Prostate gland (tissue), 2 donors: ENCODE measurements around the gene PDXDC1. TPM values are rescaled to one million over a fixed set of nuclear protein-coding genes. Genes with fewer than 3 reads are reported as not detected.

Source experiments
- DNase-seq: peaks from one replicate; pipeline ENCODE4 v3.0.0-alpha.2; 2019; ENCODE audit warnings: low spot score
- H3K27ac ChIP-seq, 2 donors: fragments of 200-600 bp; sonication (generic); 2 replicates each; pipeline ENCODE4 v1.5.1; 2017 to 2019
- H3K27me3 ChIP-seq: fragments of 200-600 bp; sonication (generic); replicated peaks from 2 replicates; pipeline ENCODE4 v1.5.1; 2019; ENCODE audit not compliant: insufficient read depth
- H3K36me3 ChIP-seq, 2 donors: fragments of 200-600 bp; sonication (generic); 1 replicate in 1 of 2; 2 replicates in 1 of 2; pipeline versions ENCODE4 v1.5.1 to v1.8.1; 2017 to 2019
- H3K4me1 ChIP-seq: fragments of 200-600 bp; sonication (generic); replicated peaks from 2 replicates; pipeline ENCODE4 v1.5.1; 2019
- H3K4me3 ChIP-seq, 2 donors: fragments of 200-600 bp; sonication (generic); 2 replicates each; pipeline ENCODE4 v1.5.1; 2017 to 2019
- H3K9me3 ChIP-seq: fragments of 200-600 bp; sonication (generic); 2 replicates; pipeline ENCODE4 v1.5.1; 2017
- CTCF ChIP-seq, 4 experiments: fragments of 200-600 bp in 2 of 4; fragments of 450-650 bp in 2 of 4; sonication (generic) in 2 of 4; IDR thresholded peaks; 1 replicate in 3 of 4; 2 replicates in 1 of 4; pipeline ENCODE4 v1.5.1; 2016 to 2019; ENCODE audit warnings: antibody characterized with exemption in 4 of 4, mild to moderate bottlenecking in 2 of 4, moderate library complexity in 2 of 4
- POLR2A ChIP-seq: fragments of 450-650 bp; IDR thresholded peaks from one replicate; pipeline ENCODE4 v1.6.1; 2016; ENCODE audit warnings: antibody characterized with exemption, mild to moderate bottlenecking
- POLR2AphosphoS5 ChIP-seq: sonication (generic); formaldehyde crosslinking; IDR thresholded peaks from one replicate; pipeline ENCODE4 v1.6.1; 2017; ENCODE audit warnings: antibody characterized with exemption
- WGBS: methylation state at CpG from one replicate; pipeline ENCODE4 v1.1.5; 2018; 5-methylcytosine and 5-hydroxymethylcytosine counted together
- intact Hi-C: fragments of 100-400 bp; cut with DNase I; formaldehyde crosslinking; loops from one replicate; pipeline ENCODE4 v1.14.2; 2022
- total RNA-seq, 2 donors: library from RNA; depleted of rRNA; stranded (reverse); fragments of >200 nt; gene quantifications; one replicate each; pipeline ENCODE4 v1.1.0, GENCODE V29; 2016

The PDXDC1 gene
- total RNA-seq, 2 donors from 2014 or later, result 139 to 189 TPM

GRCh38 chr16:14955546-14956231 is 19.1 kb upstream of the PDXDC1 start:
- no peaks in the 10 kb centered on the region for H3K4me1 ChIP-seq
- no peaks in the 10 kb centered on the region for H3K9me3 ChIP-seq
- TF ChIP-seq POLR2A, result no peak
- no peak for TF ChIP-seq POLR2AphosphoS5
- no peak for TF ChIP-seq CTCF (IDR thresholded peaks at IDR 0.05)
- H3K27ac ChIP-seq, result no peak overlapping the region
- WGBS, result 81% methylated on average over 16 of the region's 16 CpGs
- intact Hi-C loops, result no loop called here
- no peak overlapping the region for H3K4me3 ChIP-seq
- H3K27me3 ChIP-seq, result no peaks in the 10 kb centered on the region
- no peak for DNase-seq
- H3K36me3 ChIP-seq, result no peaks in the 10 kb centered on the region

GRCh38 chr16:14957576-14958322 is 17.1 kb upstream of the PDXDC1 start:
- no peak for DNase-seq
- intact Hi-C loops, result no loop called here
- TF ChIP-seq POLR2AphosphoS5, result no peak
- TF ChIP-seq POLR2A, result no peak
- no peak for TF ChIP-seq CTCF (IDR thresholded peaks at IDR 0.05)
- H3K36me3 ChIP-seq, result no peaks in the 10 kb centered on the region
- no peaks in the 10 kb centered on the region for H3K4me1 ChIP-seq
- H3K27ac ChIP-seq, result no peak overlapping the region
- H3K4me3 ChIP-seq, result no peak overlapping the region
- 94% methylated on average over 28 of the region's 28 CpGs for WGBS
- no peaks in the 10 kb centered on the region for H3K9me3 ChIP-seq
- H3K27me3 ChIP-seq, result no peaks in the 10 kb centered on the region

GRCh38 chr16:14958323-14958600 is 16.6 kb upstream of the PDXDC1 start:
- WGBS, result 94% methylated on average over 4 of the region's 4 CpGs

GRCh38 chr16:14958970-14959369 is 15.9 kb upstream of the PDXDC1 start:
- Histone ChIP-seq H3K27ac (no peak overlapping the region), H3K4me1 (no peaks in the 10 kb centered on the region), H3K36me3 (no peaks in the 10 kb centered on the region), H3K27me3 (no peaks in the 10 kb centered on the region), H3K4me3 (no peak overlapping the region), H3K9me3 (no peaks in the 10 kb centered on the region)
- no peak for DNase-seq
- no peak for TF ChIP-seq POLR2AphosphoS5
- intact Hi-C loops, result no loop called here
- 87% methylated on average over 7 of the region's 7 CpGs for WGBS

More at GRCh38 chr16:14958323-14958600, 16.6 kb upstream of the PDXDC1 start:
- Histone ChIP-seq H3K4me3 (no peak overlapping the region), H3K27ac (no peak overlapping the region), H3K4me1 (no peaks in the 10 kb centered on the region), H3K9me3 (no peaks in the 10 kb centered on the region), H3K27me3 (no peaks in the 10 kb centered on the region), H3K36me3 (no peaks in the 10 kb centered on the region)
- TF ChIP-seq POLR2AphosphoS5, result no peak
- no peak for TF ChIP-seq POLR2A
- TF ChIP-seq CTCF (IDR thresholded peaks at IDR 0.05), result no peak
- intact Hi-C loops, result no loop called here
- DNase-seq, result no peak

GRCh38 chr16:14961405-14962186 is 13.2 kb upstream of the PDXDC1 start:
- TF ChIP-seq CTCF (IDR thresholded peaks at IDR 0.05) (no peak), POLR2AphosphoS5 (no peak), POLR2A (no peak)
- Histone ChIP-seq H3K36me3 (no peaks in the 10 kb centered on the region), H3K27me3 (no peaks in the 10 kb centered on the region), H3K4me3 (no peak overlapping the region), H3K9me3 (no peaks in the 10 kb centered on the region), H3K4me1 (no peaks in the 10 kb centered on the region), H3K27ac (no peak overlapping the region)
- 82% methylated on average over 11 of the region's 11 CpGs for WGBS
- intact Hi-C loops, result no loop called here
- no peak for DNase-seq
